GM21526 (cell line): ENCODE measurements around the gene FBXL2.

Experiments
- ATAC-seq: cut with Tn5 transposase; IDR thresholded peaks from one replicate; pipeline ENCODE4 v1.9.1; 2021; ENCODE audit warnings: moderate library complexity; ENCODE audit not compliant: unreplicated experiment, low FRiP score

Gene FBXL2, protein sequence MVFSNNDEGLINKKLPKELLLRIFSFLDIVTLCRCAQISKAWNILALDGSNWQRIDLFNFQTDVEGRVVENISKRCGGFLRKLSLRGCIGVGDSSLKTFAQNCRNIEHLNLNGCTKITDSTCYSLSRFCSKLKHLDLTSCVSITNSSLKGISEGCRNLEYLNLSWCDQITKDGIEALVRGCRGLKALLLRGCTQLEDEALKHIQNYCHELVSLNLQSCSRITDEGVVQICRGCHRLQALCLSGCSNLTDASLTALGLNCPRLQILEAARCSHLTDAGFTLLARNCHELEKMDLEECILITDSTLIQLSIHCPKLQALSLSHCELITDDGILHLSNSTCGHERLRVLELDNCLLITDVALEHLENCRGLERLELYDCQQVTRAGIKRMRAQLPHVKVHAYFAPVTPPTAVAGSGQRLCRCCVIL

GRCh38 chr3:33277193-33277882 lies at the start of gene FBXL2:
TSS of gene FBXL2 (plus strand) at chr3:33277442. CDS start at chr3:33277513, 71 bp downstream.
- ATAC-seq, result no peak

GRCh38 chr3:33229066-33229465 lies 48.2 kb upstream of the FBXL2 start:
- ATAC-seq, result no peak

DNA sequence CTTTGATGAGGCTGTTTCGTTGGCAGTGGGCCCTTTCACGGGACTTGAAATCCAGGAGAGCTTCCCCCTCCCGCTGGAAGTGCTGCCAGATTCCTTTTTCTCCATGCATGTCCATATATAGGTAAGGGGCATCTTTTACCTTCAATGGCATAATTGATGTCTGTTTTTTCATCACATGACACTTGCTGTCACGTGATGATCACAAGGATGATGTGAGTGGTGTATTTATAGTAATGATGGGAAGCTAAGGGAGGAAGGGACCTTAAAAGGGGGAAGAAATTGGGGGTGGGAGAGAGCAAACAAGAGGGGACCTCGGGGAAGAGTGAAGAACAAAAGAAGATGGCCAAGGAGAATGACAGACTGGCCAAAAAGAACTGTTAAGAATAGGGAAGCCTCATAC lies 47.3 kb upstream of the FBXL2 start:
- no peak for ATAC-seq

- ATAC-seq, result no peak
These were observed 45.3 kb upstream of the FBXL2 start for GRCh38 chr3:33231756-33232465.

DNA sequence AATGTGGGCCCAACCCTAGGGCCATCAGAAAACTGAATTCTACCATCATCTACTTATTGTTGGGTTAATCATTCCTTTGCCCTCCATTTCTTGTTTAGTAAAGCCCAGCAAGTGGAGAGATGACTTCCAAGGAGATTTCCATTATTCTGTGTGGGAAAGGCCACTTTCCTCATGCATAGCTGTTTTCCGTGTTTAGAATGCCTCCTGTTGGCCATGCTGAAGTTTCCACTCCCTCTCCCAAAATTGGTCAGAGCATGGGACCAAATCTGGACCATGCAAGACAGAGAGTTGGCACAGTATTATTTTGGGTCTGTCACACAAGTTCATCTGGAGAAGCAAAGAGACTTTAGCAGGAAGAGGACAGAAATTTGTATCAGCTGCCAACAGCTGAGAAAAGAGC lies 43.4 kb upstream of the FBXL2 start:
- no peak for ATAC-seq

DNA sequence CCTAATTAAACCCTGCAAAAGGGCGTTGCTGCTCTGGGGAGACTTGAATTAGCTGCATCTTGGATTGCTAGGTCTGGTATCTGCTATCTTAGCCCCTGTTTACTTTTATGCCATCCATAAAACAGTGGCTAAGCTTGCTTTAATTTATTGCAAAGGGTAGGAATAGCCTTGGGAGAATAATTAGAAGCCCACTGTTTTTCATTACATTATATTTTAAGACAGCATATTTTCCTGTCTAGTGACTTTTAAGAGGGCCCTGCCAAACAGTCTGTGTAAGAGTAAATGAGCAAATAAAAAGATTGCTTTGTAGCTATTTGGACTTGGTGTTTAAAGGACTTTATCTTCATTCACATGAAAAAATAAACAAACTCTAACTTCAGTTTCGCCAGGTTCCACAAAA lies 41.2 kb upstream of the FBXL2 start:
- no peak for ATAC-seq

DNA sequence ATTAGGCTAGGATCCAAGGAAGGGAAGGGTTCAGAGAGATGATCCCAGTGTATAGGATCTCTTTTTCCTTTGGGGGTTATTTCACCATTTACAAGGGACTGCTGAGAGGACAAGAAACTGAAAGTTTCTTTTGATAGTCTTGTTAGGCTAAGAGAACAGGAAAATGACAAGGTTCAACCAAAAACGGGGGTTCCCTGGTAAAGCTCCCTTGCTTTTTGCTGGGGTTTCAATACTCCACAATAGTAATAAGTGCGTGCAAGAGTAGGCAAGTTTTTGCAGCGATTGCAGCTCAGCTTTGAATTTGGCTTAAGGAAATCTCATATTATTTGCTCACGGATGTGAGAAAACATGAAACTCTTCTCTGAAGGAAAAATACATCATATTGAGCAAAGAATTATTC lies 39.8 kb upstream of the FBXL2 start:
- ATAC-seq, result no peak

DNA sequence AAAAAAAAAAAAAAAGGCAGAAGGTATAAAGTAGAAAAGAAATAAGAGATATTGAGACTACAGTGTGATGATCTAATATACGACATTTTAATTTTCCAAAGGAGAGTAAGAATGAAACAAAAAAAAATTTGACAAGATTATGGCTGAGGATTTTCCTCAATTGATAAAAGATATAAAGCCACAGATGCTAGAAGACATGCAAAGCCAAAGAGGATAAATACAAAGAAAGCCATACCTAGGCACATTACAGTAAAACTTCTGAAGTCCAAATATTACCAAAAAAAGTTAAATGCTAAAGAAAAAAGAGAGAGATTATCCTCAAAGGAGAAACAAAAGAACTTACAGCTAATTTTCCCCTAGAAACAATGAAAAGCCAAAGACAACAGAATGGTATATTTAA lies 38.3 kb upstream of the FBXL2 start:
- ATAC-seq, result no peak

GRCh38 chr3:33240261-33240660 lies 37.0 kb upstream of the FBXL2 start:
- ATAC-seq, result no peak

- ATAC-seq, result no peak
These were observed 30.5 kb upstream of the FBXL2 start for GRCh38 chr3:33246786-33247185.

- no peak for ATAC-seq
These were observed 26.5 kb upstream of the FBXL2 start for GRCh38 chr3:33250712-33251111.

DNA sequence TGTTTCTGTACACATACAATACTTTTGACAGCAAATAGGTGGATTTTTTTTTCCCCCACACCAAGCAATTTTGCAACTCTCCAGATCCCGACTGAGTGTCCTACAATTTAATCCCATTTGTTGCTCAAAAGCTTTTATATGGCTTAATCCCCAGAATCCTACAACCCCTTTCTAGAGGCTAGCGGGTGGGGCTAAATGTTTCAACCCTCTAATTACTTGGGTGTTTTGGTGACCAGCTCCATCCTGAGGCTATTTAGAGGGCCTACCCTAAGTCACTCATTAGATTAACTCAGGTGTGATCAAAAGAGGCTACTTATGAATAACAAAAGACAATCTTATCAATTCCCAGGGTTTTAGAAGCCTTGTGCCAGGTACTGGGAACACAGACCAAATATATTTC lies 21.0 kb upstream of the FBXL2 start:
- ATAC-seq, result no peak

GRCh38 chr3:33260104-33260503 lies 17.1 kb upstream of the FBXL2 start:
- ATAC-seq, result no peak

DNA sequence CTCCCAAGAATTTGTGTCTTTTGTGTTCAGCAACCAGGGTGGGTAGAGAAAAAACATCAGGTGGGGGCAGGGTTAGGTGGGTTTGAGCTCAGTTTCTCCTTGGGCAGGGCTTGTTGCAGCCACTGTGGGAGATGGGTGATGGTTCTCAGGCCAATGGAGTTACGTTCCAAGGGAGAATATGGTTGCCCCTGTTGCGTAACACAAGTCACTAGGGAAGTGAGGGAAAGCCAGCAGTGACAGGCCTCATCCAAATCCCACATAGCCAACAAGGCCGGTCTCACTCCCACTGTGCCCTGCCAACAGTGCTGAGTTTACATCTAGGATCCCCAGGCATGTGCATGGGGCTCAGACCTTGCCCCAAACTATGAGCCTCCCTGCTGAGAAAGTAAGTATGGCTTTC lies 7.9 kb upstream of the FBXL2 start:
- no peak for ATAC-seq

DNA sequence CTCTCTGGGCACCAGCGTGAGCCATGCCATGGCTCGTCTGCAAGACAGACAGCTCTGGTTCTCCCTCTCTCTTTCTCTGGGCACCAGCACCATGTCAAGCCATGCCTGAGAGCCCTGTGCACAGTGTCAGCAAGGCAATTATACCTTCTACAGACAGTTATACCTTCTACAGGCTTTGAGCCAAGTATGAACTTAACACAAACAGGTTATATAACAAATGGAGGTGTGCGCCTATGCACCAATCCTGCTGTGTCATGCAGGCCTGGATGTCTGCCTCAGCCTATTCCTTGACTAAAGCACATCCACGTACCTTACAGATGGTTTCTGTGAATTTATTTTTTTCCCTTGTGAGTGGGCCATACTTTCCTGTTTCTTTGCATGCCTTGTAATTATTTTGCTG lies 5.9 kb upstream of the FBXL2 start:
- no peak for ATAC-seq

DNA sequence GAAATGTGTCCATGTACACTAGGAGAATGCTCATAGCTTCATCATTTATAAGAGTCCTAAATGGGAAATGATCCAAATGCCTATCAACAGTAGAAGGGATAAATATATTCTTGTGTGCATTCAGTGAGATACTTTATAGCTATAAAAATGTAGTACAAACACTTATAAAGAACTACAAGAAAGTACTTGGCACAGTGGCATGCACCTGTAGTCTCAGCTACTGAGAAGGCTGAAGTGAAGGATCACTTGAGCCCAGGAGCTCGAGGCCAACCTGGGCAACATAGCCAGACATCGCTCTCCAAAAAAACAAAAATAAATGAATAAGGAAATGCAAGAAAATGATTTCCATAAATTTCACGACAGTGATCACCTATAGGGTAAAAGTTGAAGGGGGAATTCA lies 3.6 kb upstream of the FBXL2 start:
- ATAC-seq, result no peak

- no peak for ATAC-seq
These were observed 921 bp downstream of the FBXL2 start for GRCh38 chr3:33278163-33278562.

GRCh38 chr3:33287672-33288282 lies 10.5 kb downstream of the FBXL2 start:
- no peak for ATAC-seq

DNA sequence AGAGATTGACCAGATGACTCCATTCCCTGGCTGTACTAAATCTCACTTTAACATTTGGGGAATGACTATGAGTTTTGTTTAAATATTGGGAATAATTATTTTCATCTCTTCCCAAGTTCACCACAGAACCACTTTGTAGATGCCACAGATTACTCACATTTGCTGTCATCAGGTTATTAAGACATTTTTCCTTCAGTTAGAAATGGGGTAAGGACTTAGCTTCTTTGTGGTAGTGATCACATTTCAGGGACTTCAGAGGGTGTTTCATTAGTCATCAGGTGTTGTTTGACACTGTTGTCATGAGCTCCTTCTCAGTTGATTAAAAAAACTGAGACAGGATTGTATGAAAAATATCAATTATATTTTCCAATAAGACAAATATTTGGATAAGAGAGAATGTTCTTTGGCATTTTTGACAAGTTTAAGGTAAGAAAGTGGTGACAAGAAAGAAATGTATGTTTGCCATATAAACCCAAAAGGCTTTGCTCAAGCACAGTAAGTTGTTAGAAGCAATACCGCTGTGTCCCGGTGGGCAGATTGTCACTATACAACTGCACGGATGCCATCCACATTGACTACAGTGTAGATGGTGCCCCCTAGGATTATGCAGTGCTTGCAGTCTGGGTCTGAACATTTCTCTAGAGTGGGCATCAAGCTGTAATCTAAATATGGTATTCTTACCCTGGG lies 22.3 kb downstream of the FBXL2 start:
- ATAC-seq, result no peak

DNA sequence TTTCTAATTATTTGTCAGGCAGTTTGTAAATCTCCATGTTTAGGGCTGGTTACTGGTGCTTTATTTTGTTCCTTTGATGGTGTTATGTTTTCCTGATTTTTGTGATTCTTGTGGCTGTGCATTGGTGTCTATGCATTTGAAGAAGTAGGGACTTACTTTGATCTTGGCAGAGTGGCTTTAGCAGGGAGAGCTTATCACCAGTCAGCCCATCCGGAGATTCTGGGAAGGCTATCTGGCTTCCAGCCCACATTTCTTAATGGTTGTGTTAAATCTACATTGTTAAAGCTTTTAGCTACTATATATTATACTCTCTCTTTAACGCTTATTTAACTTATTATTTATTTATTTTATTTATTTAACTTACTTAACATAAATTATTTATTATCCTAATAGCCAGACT lies 35.1 kb downstream of the FBXL2 start:
- no peak for ATAC-seq
